Peyer's patch (tissue), 4 donors: ENCODE measurements around the gene GCGR. TPM values are rescaled to one million over a fixed set of nuclear protein-coding genes. Genes with fewer than 3 reads are reported as not detected.

Experiments used
- DNase-seq, 3 donors: peaks; one replicate each; pipeline ENCODE4 v3.0.0-alpha.2; 2017 to 2019
- H3K27ac ChIP-seq, 4 donors: fragments of 200-600 bp; sonication (generic); one replicate each; pipeline ENCODE4 v1.5.1; 2016 to 2019
- H3K27me3 ChIP-seq, 2 donors: fragments of 200-600 bp; sonication (generic); one replicate each; pipeline ENCODE4 v1.5.1; 2019
- H3K36me3 ChIP-seq, 3 donors: fragments of 200-600 bp; sonication (generic); one replicate each; pipeline ENCODE4 v1.5.1; 2016 to 2019
- H3K4me1 ChIP-seq, 4 donors: fragments of 200-600 bp; sonication (generic); one replicate each; pipeline ENCODE4 v1.5.1; 2016 to 2019
- H3K4me3 ChIP-seq, 4 donors: fragments of 200-600 bp; sonication (generic); 1 replicate in 3 of 4; 2 replicates in 1 of 4; pipeline ENCODE4 v1.5.1; 2016 to 2019; ENCODE audit warnings: mild to moderate bottlenecking in 1 of 4
- H3K9me3 ChIP-seq, 4 donors: fragments of 200-600 bp; sonication (generic); one replicate each; pipeline ENCODE4 v1.5.1; 2016 to 2019; ENCODE audit warnings: mild to moderate bottlenecking in 1 of 4
- CTCF ChIP-seq, 6 experiments: fragments of 450-650 bp in 4 of 6; fragments of 200-600 bp in 2 of 6; sonication (generic) in 1 of 6; IDR thresholded peaks; one replicate each; pipeline ENCODE4 v1.5.1; 2017 to 2019; ENCODE audit warnings: antibody characterized with exemption in 6 of 6, mild to moderate bottlenecking in 3 of 6, moderate library complexity in 1 of 6
- POLR2A ChIP-seq, 2 donors: fragments of 450-650 bp; IDR thresholded peaks; one replicate each; pipeline ENCODE4 v1.5.1; 2017; ENCODE audit warnings: antibody characterized with exemption in 2 of 2, mild to moderate bottlenecking in 2 of 2, moderate library complexity in 2 of 2
- total RNA-seq, 4 donors: library from RNA; depleted of rRNA; stranded (reverse); fragments of >200 nt; gene quantifications; one replicate each; pipeline ENCODE4 v1.1.0, GENCODE V29; 2016

The GCGR gene
- total RNA-seq, 4 donors from 2014 or later, result 0.67 to 1.1 TPM; not detected in 2

- no peak for TF ChIP-seq CTCF (IDR thresholded peaks at IDR 0.05)
- TF ChIP-seq POLR2A (IDR thresholded peaks at IDR 0.05), result no peak
- no peaks in the 10 kb centered on the region for H3K36me3 ChIP-seq
- H3K9me3 ChIP-seq, result no peaks in the 10 kb centered on the region
- H3K4me3 ChIP-seq, result no peak overlapping the region
- no peak for DNase-seq
- no peak overlapping the region for H3K27ac ChIP-seq
- peaks cover 0 to 36% of the 10 kb centered on the region in 2 donors for H3K27me3 ChIP-seq
- H3K4me1 ChIP-seq, result peaks cover 0 to 23% (median 6%) of the 10 kb centered on the region in 4 donors
Observed at GRCh38 chr17:81806461-81807209, 2.7 kb downstream of the GCGR start.

DNA sequence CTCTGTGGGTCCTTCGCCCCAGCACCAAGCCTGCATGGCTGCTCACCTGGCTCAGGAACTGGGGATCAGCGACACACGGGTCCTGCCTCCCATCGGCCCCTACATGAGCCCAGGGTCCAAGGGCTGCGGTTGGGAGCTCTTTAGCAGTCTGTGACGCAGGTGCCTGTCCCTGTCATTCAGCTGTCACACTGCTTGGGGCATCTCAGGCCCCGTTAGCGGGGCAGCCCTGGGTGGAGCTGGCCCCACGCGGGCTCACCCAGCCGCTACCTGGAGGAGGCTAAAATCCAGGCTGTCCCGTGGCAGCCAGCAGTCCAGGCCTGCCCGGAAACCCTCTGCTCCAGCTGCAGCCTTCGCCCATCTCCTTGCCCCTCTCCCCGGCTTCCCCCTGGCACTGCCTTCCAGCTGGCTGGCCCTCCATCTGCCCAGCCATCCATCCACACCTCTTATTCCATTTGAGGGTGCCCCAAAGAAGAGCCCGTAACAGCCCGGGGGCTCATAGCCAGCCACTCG, 3.3 kb downstream of the GCGR start:
- no peak for DNase-seq
- H3K9me3 ChIP-seq, result no peaks in the 10 kb centered on the region
- H3K4me3 ChIP-seq, result no peak overlapping the region
- peaks cover 0 to 23% (median 6%) of the 10 kb centered on the region in 4 donors for H3K4me1 ChIP-seq
- no peak overlapping the region for H3K27ac ChIP-seq
- no peak for TF ChIP-seq CTCF (IDR thresholded peaks at IDR 0.05)
- H3K27me3 ChIP-seq, result peaks cover 0 to 31% of the 10 kb centered on the region in 2 donors
- H3K36me3 ChIP-seq, result no peaks in the 10 kb centered on the region

DNA sequence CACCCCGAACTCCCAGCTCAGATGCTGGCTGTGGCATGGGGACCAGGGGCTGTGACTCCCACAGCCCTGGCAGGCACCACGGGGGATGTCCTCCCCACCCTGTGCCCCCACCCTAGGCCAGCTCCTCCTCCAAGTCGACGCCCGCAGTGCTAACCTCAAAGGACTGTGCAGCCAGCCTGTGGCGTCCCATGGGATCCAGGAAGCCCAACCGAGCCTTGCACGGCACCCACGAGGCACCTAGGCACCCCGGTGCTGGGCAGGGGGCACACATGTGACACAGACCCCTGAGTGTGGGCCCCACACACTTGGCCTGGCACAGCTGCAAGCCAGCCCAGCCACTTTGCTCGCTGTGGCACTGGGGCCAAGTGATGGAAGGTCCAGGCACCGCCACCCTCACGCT, 3.9 kb downstream of the GCGR start:
- Histone ChIP-seq H3K4me1 (peaks cover 0 to 23% (median 6%) of the 10 kb centered on the region in 4 donors), H3K9me3 (no peaks in the 10 kb centered on the region), H3K4me3 (no peak overlapping the region), H3K27me3 (peaks cover 0 to 25% of the 10 kb centered on the region in 2 donors), H3K36me3 (no peaks in the 10 kb centered on the region), H3K27ac (no peak overlapping the region)
- TF ChIP-seq POLR2A (IDR thresholded peaks at IDR 0.05) (no peak), CTCF (IDR thresholded peaks at IDR 0.05) (no peak)
- DNase-seq, result no peak

- no peak for DNase-seq
- Histone ChIP-seq H3K27me3 (peaks cover 0 to 14% of the 10 kb centered on the region in 2 donors), H3K36me3 (no peaks in the 10 kb centered on the region), H3K4me1 (peaks cover 0 to 14% (median 3%) of the 10 kb centered on the region in 4 donors), H3K27ac (no peak overlapping the region), H3K9me3 (no peaks in the 10 kb centered on the region), H3K4me3 (no peak overlapping the region)
- no peak for TF ChIP-seq CTCF (IDR thresholded peaks at IDR 0.05)
- no peak for TF ChIP-seq POLR2A (IDR thresholded peaks at IDR 0.05)
Observed at GRCh38 chr17:81808778-81809555, 5.0 kb downstream of the GCGR start.

DNA sequence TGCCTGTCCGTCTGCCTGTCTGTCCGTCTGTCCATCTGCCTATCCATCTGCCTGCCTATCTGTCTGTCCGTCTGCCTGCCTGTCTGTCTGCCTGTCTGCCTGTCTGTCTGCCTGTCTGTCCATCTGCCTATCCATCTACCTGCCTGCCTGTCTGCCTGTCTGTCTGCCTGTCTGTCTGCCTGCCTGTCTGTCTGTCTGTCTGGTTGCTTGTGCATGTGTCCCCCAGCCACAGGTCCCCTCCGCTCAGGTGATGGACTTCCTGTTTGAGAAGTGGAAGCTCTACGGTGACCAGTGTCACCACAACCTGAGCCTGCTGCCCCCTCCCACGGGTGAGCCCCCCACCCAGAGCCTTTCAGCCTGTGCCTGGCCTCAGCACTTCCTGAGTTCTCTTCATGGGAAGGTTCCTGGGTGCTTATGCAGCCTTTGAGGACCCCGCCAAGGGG, 5.6 kb downstream of the GCGR start:
- no peaks in the 10 kb centered on the region for H3K9me3 ChIP-seq
- no peaks in the 10 kb centered on the region for H3K36me3 ChIP-seq
- no peak overlapping the region for H3K27ac ChIP-seq
- no peak for DNase-seq
- peaks cover 0 to 8% (median under 1%) of the 10 kb centered on the region in 4 donors for H3K4me1 ChIP-seq
- no peak overlapping the region for H3K4me3 ChIP-seq
- H3K27me3 ChIP-seq, result peaks cover 0 to 8% of the 10 kb centered on the region in 2 donors
- no peak for TF ChIP-seq POLR2A (IDR thresholded peaks at IDR 0.05)
- TF ChIP-seq CTCF (IDR thresholded peaks at IDR 0.05), result no peak
